Measurements from ENCODE around the gene RNASE13. TPM values are rescaled to one million over a fixed set of nuclear protein-coding genes. Genes with fewer than 3 reads are reported as not detected.

The RNASE13 gene
- polyA plus RNA-seq, 1 of the 3 experiments (the other 2 are of a cell fraction), result not detected

GRCh38 chr14:21077672-21078071 is 43.1 kb upstream of the RNASE13 start:
- no peak overlapping the region for H3K4me3 ChIP-seq (ENCODE audit: low read depth in 2 of 2, low read length in 1 of 2)
- 93% methylated on average over 2 of the region's 2 CpGs for WGBS (ENCODE audit: low lambda C conversion rate)
- H3K27ac ChIP-seq (ENCODE audit: low read depth in 2 of 2, low read length in 1 of 2), result no peak overlapping the region
- TF ChIP-seq NRF1 (IDR thresholded peaks at IDR 0.05; ENCODE audit: low read depth, low read length) (no peak), POLR2AphosphoS5 (IDR thresholded peaks at IDR 0.05; ENCODE audit: low read depth, low read length) (no peak), FOSL2 (IDR thresholded peaks at IDR 0.05; ENCODE audit: borderline replicate concordance, low read depth) (no peak), CTCF (IDR thresholded peaks at IDR 0.05) (no peak), CHD2 (IDR thresholded peaks at IDR 0.05; ENCODE audit: low read length, partially characterized antibody) (no peak), USF1 (IDR thresholded peaks at IDR 0.05; ENCODE audit: borderline replicate concordance, low read depth) (no peak), FOXJ3 (CRISPR knock-in tag; IDR thresholded peaks at IDR 0.05) (no peak), IRF3 (IDR thresholded peaks at IDR 0.05; ENCODE audit: low read depth, low read length) (no peak), MAX (IDR thresholded peaks at IDR 0.05; ENCODE audit: low read depth) (no peak), SIN3A (IDR thresholded peaks at IDR 0.05; ENCODE audit: borderline replicate concordance, low read depth, low read length) (no peak), TAF1 (IDR thresholded peaks at IDR 0.05; ENCODE audit: borderline replicate concordance, low read depth, low read length) (no peak), TEAD4 (IDR thresholded peaks at IDR 0.05; ENCODE audit: borderline replicate concordance, insufficient read depth) (no peak), RCOR1 (IDR thresholded peaks at IDR 0.05; ENCODE audit: low read length) (no peak)
- H3K4me2 ChIP-seq, result no peak overlapping the region
- no peaks in the 10 kb centered on the region for H3K9me2 ChIP-seq
- no peaks in the 10 kb centered on the region for H3K9me3 ChIP-seq
- DNase-seq, result no peak
- H3F3A ChIP-seq (replicated peaks; ENCODE audit: insufficient read depth), result peaks cover 3% of the 10 kb centered on the region
- ChIA-PET POLR2A (no interaction called here), CTCF (interaction anchor here (2.1 to 3.5 kb wide), 3 partner anchors 15 to 63 kb away, joined by 11 to 14 read pairs (median 13); no protein-coding TSS in a partner anchor)
- H2AFZ ChIP-seq (ENCODE audit: low read depth), result no peak overlapping the region
- no peaks in the 10 kb centered on the region for H3K27me3 ChIP-seq (ENCODE audit: insufficient read depth)
- peaks cover 4 to 14% of the 10 kb centered on the region in 2 experiments; a peak in 3 of 4 replicates for H3K4me1 ChIP-seq (ENCODE audit: control insufficient read depth in 1 of 2, insufficient read depth in 2 of 2, low read depth in 1 of 2, low read length in 1 of 2)
- peaks cover 28% of the 10 kb centered on the region for H3K79me2 ChIP-seq (ENCODE audit: insufficient read depth)
- H4K20me1 ChIP-seq (ENCODE audit: insufficient read depth), result 0 out of 2 replicates have a peak, but pooled peaks cover 8% of the 10 kb centered on the region
- no peak overlapping the region for H3K9ac ChIP-seq
- H3K36me3 ChIP-seq (replicated peaks in 1 of 2; ENCODE audit: control insufficient read depth in 1 of 2, insufficient read depth in 2 of 2, low read length in 1 of 2), result peaks cover 76 to 96% of the 10 kb centered on the region in 2 experiments
